ENCODE measurements around the gene TLX1.

The TLX1 gene

GRCh38 chr10:101132636-101133473 lies 1.8 kb downstream of the TLX1 start:
- Histone ChIP-seq H3K79me2 (ENCODE audit: control insufficient read depth, low read length) (no peaks in the 10 kb centered on the region), H3F3A (ENCODE audit: control insufficient read depth, insufficient read depth) (no peaks in the 10 kb centered on the region), H3K9me2 (replicated peaks; ENCODE audit: control insufficient read depth, low read length) (no peaks in the 10 kb centered on the region), H3K9me3 (ENCODE audit: control insufficient read depth, insufficient read depth, low read length) (no peaks in the 10 kb centered on the region), H3K4me2 (ENCODE audit: low read length) (no peak overlapping the region), H3K27me3 (ENCODE audit: control insufficient read depth, low read length) (peaks cover 73% of the 10 kb centered on the region), H3K27ac (ENCODE audit: low read depth, low read length) (no peak overlapping the region), H3K36me3 (ENCODE audit: control insufficient read depth, low read length) (no peaks in the 10 kb centered on the region), H4K20me1 (ENCODE audit: control insufficient read depth, insufficient read depth, low read depth, low read length) (no peaks in the 10 kb centered on the region), H3K4me1 (ENCODE audit: control insufficient read depth, low read length) (no peaks in the 10 kb centered on the region), H3K4me3 (ENCODE audit: low read length) (no peak overlapping the region)
- TF ChIP-seq EZH2phosphoT487 (IDR thresholded peaks at IDR 0.05; ENCODE audit: borderline replicate concordance, low read length) (no peak), CTCF (IDR thresholded peaks at IDR 0.05; ENCODE audit: low read depth, low read length, poor library complexity, severe bottlenecking) (no peak)

- no peak overlapping the region for H3K4me3 ChIP-seq (ENCODE audit: low read length)
- H3K36me3 ChIP-seq (ENCODE audit: control insufficient read depth, low read length) = no peaks in the 10 kb centered on the region
- H4K20me1 ChIP-seq (ENCODE audit: control insufficient read depth, insufficient read depth, low read depth, low read length) = no peaks in the 10 kb centered on the region
- no peaks in the 10 kb centered on the region for H3K9me2 ChIP-seq (replicated peaks; ENCODE audit: control insufficient read depth, low read length)
- TF ChIP-seq EZH2phosphoT487 (IDR thresholded peaks at IDR 0.05; ENCODE audit: borderline replicate concordance, low read length) = no peak
- no peak for TF ChIP-seq CTCF (IDR thresholded peaks at IDR 0.05; ENCODE audit: low read depth, low read length, poor library complexity, severe bottlenecking)
- H3F3A ChIP-seq (ENCODE audit: control insufficient read depth, insufficient read depth) = no peaks in the 10 kb centered on the region
- no peaks in the 10 kb centered on the region for H3K79me2 ChIP-seq (ENCODE audit: control insufficient read depth, low read length)
- peaks cover 73% of the 10 kb centered on the region for H3K27me3 ChIP-seq (ENCODE audit: control insufficient read depth, low read length)
- H3K4me1 ChIP-seq (ENCODE audit: control insufficient read depth, low read length) = no peaks in the 10 kb centered on the region
- no peak overlapping the region for H3K4me2 ChIP-seq (ENCODE audit: low read length)
- H3K27ac ChIP-seq (ENCODE audit: low read depth, low read length) = no peak overlapping the region
- no peaks in the 10 kb centered on the region for H3K9me3 ChIP-seq (ENCODE audit: control insufficient read depth, insufficient read depth, low read length)
Measured at GRCh38 chr10:101133489-101134298, 2.6 kb downstream of the TLX1 start.

- H3K4me3 ChIP-seq (ENCODE audit: low read length) = no peak overlapping the region
- H3K36me3 ChIP-seq (ENCODE audit: control insufficient read depth, low read length) = no peaks in the 10 kb centered on the region
- no peak overlapping the region for H3K4me2 ChIP-seq (ENCODE audit: low read length)
- no peak overlapping the region for H3K27ac ChIP-seq (ENCODE audit: low read depth, low read length)
- no peaks in the 10 kb centered on the region for H3K9me2 ChIP-seq (replicated peaks; ENCODE audit: control insufficient read depth, low read length)
- H3F3A ChIP-seq (ENCODE audit: control insufficient read depth, insufficient read depth) = no peaks in the 10 kb centered on the region
- H4K20me1 ChIP-seq (ENCODE audit: control insufficient read depth, insufficient read depth, low read depth, low read length) = no peaks in the 10 kb centered on the region
- no peaks in the 10 kb centered on the region for H3K79me2 ChIP-seq (ENCODE audit: control insufficient read depth, low read length)
- H3K9me3 ChIP-seq (ENCODE audit: control insufficient read depth, insufficient read depth, low read length) = no peaks in the 10 kb centered on the region
- no peak for TF ChIP-seq EZH2phosphoT487 (IDR thresholded peaks at IDR 0.05; ENCODE audit: borderline replicate concordance, low read length)
- no peak for TF ChIP-seq CTCF (IDR thresholded peaks at IDR 0.05; ENCODE audit: low read depth, low read length, poor library complexity, severe bottlenecking)
- H3K27me3 ChIP-seq (ENCODE audit: control insufficient read depth, low read length) = peaks cover 76% of the 10 kb centered on the region
- no peaks in the 10 kb centered on the region for H3K4me1 ChIP-seq (ENCODE audit: control insufficient read depth, low read length)
Measured at GRCh38 chr10:101134299-101135127, 3.4 kb downstream of the TLX1 start.
